Peyer's patch (tissue), 4 donors: ENCODE results near the gene PLCL2.

Experiments
- CTCF ChIP-seq, 6 experiments: fragments of 450-650 bp in 4 of 6; fragments of 200-600 bp in 2 of 6; sonication (generic) in 1 of 6; IDR thresholded peaks; one replicate each; pipeline ENCODE4 v1.5.1; 2017 to 2019; ENCODE audit warnings: antibody characterized with exemption in 6 of 6, mild to moderate bottlenecking in 3 of 6, moderate library complexity in 1 of 6
- POLR2A ChIP-seq, 2 donors: fragments of 450-650 bp; IDR thresholded peaks; one replicate each; pipeline ENCODE4 v1.5.1; 2017; ENCODE audit warnings: antibody characterized with exemption in 2 of 2, mild to moderate bottlenecking in 2 of 2, moderate library complexity in 2 of 2

- TF ChIP-seq CTCF (IDR thresholded peaks at IDR 0.05), result no peak
- TF ChIP-seq POLR2A (IDR thresholded peaks at IDR 0.05), result no peak
Observed at GRCh38 chr3:17063596-17063995, 178.8 kb downstream of the PLCL2 start.
